GM19372 (cell line): ENCODE results near the gene PTPRM.
"Not testable (repeated sequence)": the region's sequence is repeated elsewhere in the genome, so short reads cannot be mapped to it uniquely, and the experiment has no call there.

ENCODE experiments used
- ATAC-seq: cut with Tn5 transposase; IDR thresholded peaks from one replicate; pipeline ENCODE4 v1.9.1; 2021; ENCODE audit warnings: mild to moderate bottlenecking, low read depth, moderate library complexity; ENCODE audit not compliant: unreplicated experiment

PTPRM gene

GRCh38 chr18:8020132-8020846 lies 453.2 kb downstream of the PTPRM start:
- ATAC-seq, result no peak

GRCh38 chr18:8029061-8029460 lies 461.9 kb downstream of the PTPRM start:
- no peak for ATAC-seq

GRCh38 chr18:8029731-8030130 lies 462.6 kb downstream of the PTPRM start:
- no peak for ATAC-seq

DNA sequence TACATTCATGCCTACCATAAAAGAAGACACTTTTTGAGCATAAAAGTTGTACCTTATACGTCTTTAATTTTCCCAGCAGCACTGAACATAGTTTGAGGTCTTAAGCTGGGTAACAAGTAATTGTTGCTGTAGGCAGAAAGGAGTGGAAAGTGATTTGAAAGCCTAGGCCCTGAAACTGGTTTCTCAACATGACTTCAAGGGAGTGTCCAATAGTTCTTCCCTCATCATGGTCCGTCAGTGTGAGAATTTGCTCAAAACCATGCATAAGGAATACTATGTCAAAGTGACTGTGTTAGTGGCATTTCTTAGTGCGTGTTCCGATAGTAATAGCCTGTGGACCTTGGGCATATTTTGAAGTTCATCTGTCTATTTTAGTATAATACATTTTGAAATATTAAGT lies 463.1 kb downstream of the PTPRM start:
- ATAC-seq, result no peak

GRCh38 chr18:8031496-8031895 lies 464.4 kb downstream of the PTPRM start:
- no peak for ATAC-seq

- ATAC-seq, result no peak
Observed at GRCh38 chr18:8034674-8035073, 467.6 kb downstream of the PTPRM start.

GRCh38 chr18:8036551-8036950 lies 469.4 kb downstream of the PTPRM start:
- ATAC-seq, result no peak

DNA sequence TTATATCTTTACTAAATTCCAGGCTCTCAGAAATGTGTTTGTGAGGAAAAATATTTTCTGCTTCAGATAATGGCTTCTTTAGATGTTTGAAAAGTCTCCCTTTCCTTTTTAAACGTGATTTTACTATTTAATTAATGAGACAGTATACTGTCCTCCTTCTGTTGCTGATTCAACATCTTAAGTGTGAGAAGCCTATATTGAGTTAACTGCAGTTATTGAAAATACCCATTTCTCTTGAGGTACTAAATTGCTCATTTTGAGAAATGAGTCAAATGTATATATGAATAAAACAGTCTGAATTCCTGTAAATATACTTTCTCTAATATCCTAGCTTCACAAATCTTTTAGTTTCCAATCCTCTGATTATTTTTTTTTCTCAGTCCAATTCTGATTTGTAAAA lies 470.2 kb downstream of the PTPRM start:
- ATAC-seq, result no peak

GRCh38 chr18:8040021-8040420 lies 472.9 kb downstream of the PTPRM start:
- no peak for ATAC-seq

DNA sequence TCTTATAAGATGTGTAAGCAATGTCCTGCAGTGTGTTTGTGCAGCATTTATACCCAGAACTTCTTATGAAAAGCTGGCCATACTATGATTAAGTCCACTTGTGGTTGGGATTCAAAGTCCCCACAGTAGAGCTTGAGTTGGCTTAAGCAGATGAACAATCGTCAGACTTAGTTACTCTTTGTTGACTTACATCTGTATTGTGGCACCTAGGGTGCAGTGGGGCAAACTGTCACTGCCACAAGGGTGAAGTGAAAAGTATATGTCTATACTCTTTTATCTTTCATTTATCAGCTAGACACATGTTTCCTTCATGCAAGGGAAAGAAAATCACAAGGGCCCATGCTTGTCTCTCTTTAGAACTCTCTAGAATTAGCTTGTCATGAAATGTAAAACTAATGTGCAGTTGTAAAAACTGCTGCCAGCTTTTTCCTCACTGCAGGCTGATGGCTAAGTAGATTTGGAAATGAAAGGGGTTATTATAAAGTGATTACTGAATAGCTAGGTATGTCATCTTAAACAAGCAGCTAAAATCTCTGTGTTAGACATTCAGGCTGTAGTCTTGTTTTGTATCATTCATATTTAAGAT lies 474.5 kb downstream of the PTPRM start:
- ATAC-seq, result no peak

DNA sequence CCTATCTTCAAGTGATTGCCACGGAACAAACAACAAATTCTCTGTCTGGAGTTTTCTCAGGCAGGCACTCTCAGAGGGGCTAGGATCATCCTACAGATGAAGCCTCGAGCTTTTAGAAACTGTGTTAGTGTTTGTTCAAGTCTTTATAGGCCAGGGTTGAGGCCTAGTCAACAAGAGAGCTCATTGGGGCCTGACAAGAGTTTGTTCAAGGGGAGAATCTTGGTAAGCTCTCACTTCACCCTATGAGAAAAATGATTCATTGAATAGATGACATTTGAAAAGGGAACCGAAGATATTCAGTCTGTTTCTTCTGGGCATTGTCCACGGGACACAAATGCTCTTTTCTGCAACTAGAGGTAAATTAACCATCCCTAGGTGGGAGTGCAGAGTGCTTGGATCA lies 476.9 kb downstream of the PTPRM start:
- ATAC-seq, result no peak

DNA sequence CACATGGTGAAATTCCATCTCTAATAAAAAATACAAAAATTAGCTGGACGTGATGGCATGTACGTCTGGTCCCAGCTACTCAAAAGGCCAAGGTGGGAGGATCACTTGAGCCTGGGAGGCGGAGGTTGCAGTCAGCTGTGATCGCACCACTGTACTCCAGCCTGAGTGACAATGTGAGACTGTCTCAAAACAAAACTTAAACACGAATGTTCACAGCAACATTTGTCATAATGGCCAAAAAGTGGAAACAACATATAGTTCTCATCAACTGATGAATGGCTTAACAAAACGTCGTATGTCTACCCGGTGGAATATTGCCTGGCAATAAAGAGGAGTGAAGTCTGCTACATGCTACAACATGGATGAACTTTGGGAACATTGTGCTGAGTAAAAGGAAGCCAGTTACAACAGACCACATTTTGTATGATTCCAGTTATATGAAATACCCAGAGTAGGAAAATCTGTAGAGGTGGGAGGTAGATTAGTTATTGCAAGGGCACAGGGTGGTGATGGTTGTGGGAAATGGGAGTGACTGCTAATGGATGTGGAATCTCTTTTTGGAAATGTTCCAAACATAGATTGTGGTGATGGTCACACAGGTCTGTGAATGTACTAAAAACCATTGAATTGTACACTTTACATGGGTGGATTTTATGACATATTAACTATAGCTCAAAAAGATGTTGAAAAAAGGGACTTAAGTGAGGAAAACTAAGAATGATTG lies 478.2 kb downstream of the PTPRM start:
- ATAC-seq, result no peak

DNA sequence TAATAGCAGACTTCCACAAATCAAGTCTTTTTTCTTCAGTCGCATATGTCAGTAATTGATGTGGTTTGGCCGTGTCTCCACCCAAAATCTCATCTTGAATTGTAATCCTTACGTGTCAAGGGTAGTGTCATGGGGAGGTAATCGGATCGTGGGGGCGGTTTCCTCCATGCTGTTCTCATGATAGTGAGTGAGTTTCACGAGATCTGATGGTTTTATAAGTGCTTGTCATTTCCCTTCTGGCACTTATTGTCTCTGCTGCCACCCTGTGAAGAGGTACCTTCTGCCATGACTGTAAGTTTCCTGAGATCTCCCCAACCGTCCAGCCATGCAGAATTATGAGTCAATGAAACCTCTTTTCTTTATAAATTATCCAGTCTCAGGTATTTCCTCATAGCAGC lies 478.8 kb downstream of the PTPRM start:
- ATAC-seq, result no peak

- no peak for ATAC-seq
Observed at GRCh38 chr18:8046441-8046840, 479.3 kb downstream of the PTPRM start.

DNA sequence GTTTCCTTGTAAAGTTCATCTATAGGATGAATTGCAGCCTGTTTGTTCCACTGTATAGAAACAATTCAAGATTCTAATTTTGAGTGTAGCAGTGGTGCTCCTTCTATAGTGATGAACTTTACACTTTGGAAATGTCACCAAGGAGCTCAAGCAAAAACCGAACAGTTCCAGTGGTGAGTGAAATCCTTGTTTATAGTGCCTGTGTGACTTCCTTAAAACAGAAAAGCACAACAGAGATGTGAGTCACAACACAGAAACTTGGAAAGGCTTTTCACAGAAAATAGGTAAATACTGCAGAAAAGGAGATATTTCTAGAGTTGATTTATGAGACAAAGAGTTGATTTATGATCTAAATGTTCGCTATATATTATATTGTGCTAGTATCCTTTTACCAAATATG lies 482.0 kb downstream of the PTPRM start:
- no peak for ATAC-seq

GRCh38 chr18:8050616-8051329 lies 483.7 kb downstream of the PTPRM start:
- ATAC-seq, result no peak

GRCh38 chr18:8051453-8051852 lies 484.3 kb downstream of the PTPRM start:
- ATAC-seq, result no peak

DNA sequence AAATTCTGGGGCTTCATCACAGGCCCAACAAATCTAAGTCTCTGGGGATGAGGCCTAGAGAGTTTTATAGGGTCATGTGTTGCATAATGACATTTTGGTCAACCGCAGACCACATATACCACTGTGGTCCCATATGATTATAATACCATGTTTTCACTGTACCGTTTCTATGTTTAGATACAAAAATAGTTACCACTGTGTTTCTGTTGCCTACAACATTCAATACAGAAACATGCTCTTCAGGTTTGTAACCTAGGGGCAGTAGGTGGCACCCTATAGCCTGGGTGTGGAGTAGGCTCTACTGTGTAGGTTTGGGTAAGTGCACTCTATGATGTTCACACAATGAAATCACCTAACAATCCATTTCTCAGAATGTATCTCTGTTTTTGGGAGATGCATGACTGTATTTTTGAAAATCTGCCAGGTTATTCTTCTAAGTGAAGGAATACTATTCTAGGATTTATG lies 485.2 kb downstream of the PTPRM start:
- no peak for ATAC-seq

GRCh38 chr18:8056723-8057122 lies 489.6 kb downstream of the PTPRM start:
- no peak for ATAC-seq

- ATAC-seq, result not testable (repeated sequence)
Observed at GRCh38 chr18:8063152-8063551, 496.0 kb downstream of the PTPRM start.

GRCh38 chr18:8063733-8064132 lies 496.6 kb downstream of the PTPRM start:
- ATAC-seq, result no peak
